A673 (cell line): ENCODE data around the gene SCN10A. TPM values are rescaled to one million over a fixed set of nuclear protein-coding genes. Genes with fewer than 3 reads are reported as not detected.
A peak's percentile ranks its signal among the peaks of the same experiment; 100 is the strongest.

Experiments used
- BruUV-seq: library from RNA; stranded (reverse); fragments of 400-500 nt; replicated peaks from 2 replicates; lab custom pipeline; 2021; lab: Mats Ljungman, UMichigan
- CTCF ChIA-PET: fragments of 300-600 bp; sonication (Branson Sonifier 250); formaldehyde crosslinking; loops from one replicate; lab custom pipeline; 2022; ENCODE audit warnings: antibody characterized with exemption; lab: Charles Lee
- POLR2A ChIA-PET: fragments of 300-600 bp; sonication (Branson Sonifier 250); formaldehyde crosslinking; loops from one replicate; lab custom pipeline; 2022; ENCODE audit warnings: antibody characterized with exemption; ENCODE audit not compliant: low non-redundant PET; lab: Charles Lee
- DNase-seq: peaks from one replicate; pipeline ENCODE4 v3.0.0-alpha.2; 2015; ENCODE audit warnings: low spot score
- H3K27ac ChIP-seq: fragments of 200-600 bp; sonication (generic); 2 replicates; pipeline ENCODE4 v1.5.1; 2016; ENCODE audit warnings: mixed run types, low read depth, mild to moderate bottlenecking, mixed read lengths, antibody characterized with exemption, low read length; ENCODE audit not compliant: poor library complexity, severe bottlenecking
- H3K27me3 ChIP-seq: fragments of 200-600 bp; sonication (generic); replicated peaks from 2 replicates; pipeline ENCODE4 v1.6.1; 2017; ENCODE audit warnings: mixed run types, low read depth, mild to moderate bottlenecking, mixed read lengths, antibody characterized with exemption, low read length; ENCODE audit not compliant: insufficient read depth, poor library complexity
- H3K36me3 ChIP-seq: fragments of 200-600 bp; sonication (generic); 2 replicates; pipeline ENCODE4 v1.6.1; 2016; ENCODE audit warnings: mixed run types, mild to moderate bottlenecking, mixed read lengths, antibody characterized with exemption, low read length; ENCODE audit not compliant: insufficient read depth, poor library complexity, severe bottlenecking
- H3K4me1 ChIP-seq: fragments of 200-600 bp; sonication (generic); 2 replicates; pipeline ENCODE4 v1.6.1; 2017; ENCODE audit warnings: mixed run types, mild to moderate bottlenecking, mixed read lengths, antibody characterized with exemption, low read length; ENCODE audit not compliant: insufficient read depth, poor library complexity, severe bottlenecking
- H3K4me3 ChIP-seq: fragments of 200-600 bp; sonication (generic); 2 replicates; pipeline ENCODE4 v1.5.1; 2016; ENCODE audit warnings: low read depth, mixed run types, mild to moderate bottlenecking, mixed read lengths, low read length; ENCODE audit not compliant: poor library complexity, severe bottlenecking
- H3K9me3 ChIP-seq: fragments of 200-600 bp; sonication (generic); 2 replicates; pipeline ENCODE4 v1.6.1; 2016; ENCODE audit warnings: mixed run types, low read depth, mild to moderate bottlenecking, mixed read lengths, antibody characterized with exemption, low read length; ENCODE audit not compliant: poor library complexity, severe bottlenecking
- CTCF ChIP-seq: fragments of 300-800, 200-600 bp; sonication (generic); conservative IDR thresholded peaks from 2 replicates; pipeline ENCODE4 v1.5.1; 2017; ENCODE audit warnings: low read depth, mild to moderate bottlenecking, antibody characterized with exemption, low read length, moderate library complexity, mixed read lengths
- EZH2 ChIP-seq: fragments of 200-600 bp; sonication (generic); IDR thresholded peaks from 2 replicates; pipeline ENCODE4 v1.6.1; 2017; ENCODE audit warnings: borderline replicate concordance, low read depth, mild to moderate bottlenecking, mixed read lengths, antibody characterized with exemption, low read length; ENCODE audit not compliant: poor library complexity, severe bottlenecking
- intact Hi-C: fragments of 100-400 bp; cut with micrococcal nuclease; formaldehyde crosslinking; loops from one replicate; pipeline ENCODE4 v1.10.0; 2022; ENCODE audit not compliant: unreplicated experiment
- total RNA-seq: library from RNA; stranded (reverse); gene quantifications from 2 replicates; pipeline ENCODE4 v1.2.3, GENCODE V29; 2021

The SCN10A gene
- total RNA-seq, 1 experiment from 2014 or later = not detected

- H3K4me1 ChIP-seq = no peaks in the 10 kb centered on the region
- intact Hi-C loops = no loop called here
- H3K9me3 ChIP-seq = no peaks in the 10 kb centered on the region
- DNase-seq = no peak
- TF ChIP-seq CTCF = no peak
- no peak for TF ChIP-seq EZH2
- no peaks in the 10 kb centered on the region for H3K36me3 ChIP-seq
- no TSS peak for BruUV-seq
- H3K4me3 ChIP-seq = no peak overlapping the region
- H3K27ac ChIP-seq = no peak overlapping the region
- no peaks in the 10 kb centered on the region for H3K27me3 ChIP-seq
- ChIA-PET CTCF (interaction anchor here (1.4 kb wide), 1 partner anchor 154 kb away, joined by 3 read pairs; the partner anchor contains the start of gene EXOG), POLR2A (no interaction called here)
Measured at GRCh38 chr3:38650248-38650951, 165.6 kb downstream of the SCN10A start.

GRCh38 chr3:38649500-38650247, 166.3 kb downstream of the SCN10A start, which contains the start of gene SCN5A:
Gene SCN5A (minus strand): TSS chr3:38649687. CDS start chr3:38633307, 16,380 bp downstream.
- ChIA-PET POLR2A (no interaction called here), CTCF (no interaction called here)
- Histone ChIP-seq H3K4me3 (peak within 1 kb of the TSS; percentile 43), H3K4me1 (no peaks in the 10 kb centered on the region), H3K27ac (no peak within 1 kb of the TSS), H3K27me3 (no peaks in the 10 kb centered on the region), H3K9me3 (no peaks in the 10 kb centered on the region), H3K36me3 (no peaks in the 10 kb centered on the region)
- peak; percentile 35 for DNase-seq
- BruUV-seq = no TSS peak
- TF ChIP-seq EZH2 (no peak), CTCF (no peak)
- intact Hi-C loops = no loop called here

- ChIA-PET POLR2A (no interaction called here), CTCF (no interaction called here)
- no peak overlapping the region for H3K27ac ChIP-seq
Measured at GRCh38 chr3:38648659-38649499, 167.1 kb downstream of the SCN10A start.

More at GRCh38 chr3:38648659-38649499, 167.1 kb downstream of the SCN10A start:
- intact Hi-C loops = no loop called here
- Histone ChIP-seq H3K4me1 (no peaks in the 10 kb centered on the region), H3K36me3 (no peaks in the 10 kb centered on the region), H3K9me3 (no peaks in the 10 kb centered on the region), H3K27me3 (no peaks in the 10 kb centered on the region), H3K4me3 (peak overlapping the region; percentile 43)
- no peak for TF ChIP-seq CTCF
- TF ChIP-seq EZH2 = no peak
- BruUV-seq = no TSS peak
- no peak for DNase-seq
